Mucosa of stomach (tissue), 1 donor: Measurements from ENCODE around the gene NDUFV1.
"Not testable (repeated sequence)": the region's sequence is repeated elsewhere in the genome, so short reads cannot be mapped to it uniquely, and the experiment has no call there.

ENCODE experiments used
- H3K27me3 ChIP-seq: one replicate; pipeline ENCODE4 v1.7.0; 2013; ENCODE audit warnings: mild to moderate bottlenecking, low read length; ENCODE audit not compliant: control insufficient read depth, insufficient read depth
- H3K36me3 ChIP-seq: one replicate; pipeline ENCODE4 v1.7.0; 2013; ENCODE audit warnings: low read length; ENCODE audit not compliant: control insufficient read depth, insufficient read depth
- H3K4me1 ChIP-seq: one replicate; pipeline ENCODE4 v1.7.0; 2013; ENCODE audit warnings: mild to moderate bottlenecking, low read length; ENCODE audit not compliant: control insufficient read depth, insufficient read depth
- H3K4me3 ChIP-seq: one replicate; pipeline ENCODE4 v1.7.0; 2013; ENCODE audit warnings: low read length
- H3K9ac ChIP-seq: one replicate; pipeline ENCODE4 v1.7.0; 2013; ENCODE audit warnings: mild to moderate bottlenecking, low read length, moderate library complexity
- H3K9me3 ChIP-seq: one replicate; pipeline ENCODE4 v1.7.0; 2013; ENCODE audit warnings: mild to moderate bottlenecking, low read length, moderate library complexity; ENCODE audit not compliant: control insufficient read depth
- donor health status: Pancreatic carcinoma.

Gene NDUFV1

GRCh38 chr11:67577951-67578350, 28.8 kb upstream of the NDUFV1 start:
- Histone ChIP-seq H3K27me3 (peaks cover 9% of the 10 kb centered on the region), H3K9me3 (no peaks in the 10 kb centered on the region), H3K4me3 (no peak overlapping the region), H3K4me1 (peaks cover 61% of the 10 kb centered on the region), H3K36me3 (no peaks in the 10 kb centered on the region), H3K9ac (no peak overlapping the region)

GRCh38 chr11:67581469-67581868, 25.3 kb upstream of the NDUFV1 start:
- no peak overlapping the region for H3K9ac ChIP-seq
- H3K9me3 ChIP-seq = no peaks in the 10 kb centered on the region
- no peak overlapping the region for H3K4me3 ChIP-seq
- peaks cover 71% of the 10 kb centered on the region for H3K4me1 ChIP-seq
- peaks cover 5% of the 10 kb centered on the region for H3K27me3 ChIP-seq
- peaks cover 18% of the 10 kb centered on the region for H3K36me3 ChIP-seq

GRCh38 chr11:67582011-67582410, 24.7 kb upstream of the NDUFV1 start:
- H3K4me1 ChIP-seq = peaks cover 69% of the 10 kb centered on the region
- H3K9me3 ChIP-seq = no peaks in the 10 kb centered on the region
- peaks cover 3% of the 10 kb centered on the region for H3K27me3 ChIP-seq
- no peak overlapping the region for H3K9ac ChIP-seq
- no peak overlapping the region for H3K4me3 ChIP-seq
- H3K36me3 ChIP-seq = peaks cover 18% of the 10 kb centered on the region

GRCh38 chr11:67583247-67584204, 23.2 kb upstream of the NDUFV1 start, which contains the start of gene GSTP1:
TSS of gene GSTP1 (plus strand) at chr11:67583812. CDS start at chr11:67583844, 32 bp downstream.
- Histone ChIP-seq H3K4me1 (peaks cover 54% of the 10 kb centered on the region), H3K36me3 (peaks cover 18% of the 10 kb centered on the region), H3K9ac (peak within 1 kb of the TSS; percentile 98), H3K4me3 (peak within 1 kb of the TSS; percentile 84), H3K27me3 (no peaks in the 10 kb centered on the region), H3K9me3 (no peaks in the 10 kb centered on the region)

- Histone ChIP-seq H3K4me3 (peak overlapping the region; percentile 84), H3K9me3 (no peaks in the 10 kb centered on the region), H3K9ac (peak overlapping the region; percentile 98), H3K4me1 (peaks cover 50% of the 10 kb centered on the region), H3K36me3 (peaks cover 18% of the 10 kb centered on the region), H3K27me3 (no peaks in the 10 kb centered on the region)
Observed at GRCh38 chr11:67584205-67584880, 22.4 kb upstream of the NDUFV1 start.

- H3K4me3 ChIP-seq = peak overlapping the region; percentile 84
- H3K9ac ChIP-seq = peak overlapping the region; percentile 98
- H3K9me3 ChIP-seq = no peaks in the 10 kb centered on the region
- H3K27me3 ChIP-seq = no peaks in the 10 kb centered on the region
- peaks cover 18% of the 10 kb centered on the region for H3K36me3 ChIP-seq
- H3K4me1 ChIP-seq = peaks cover 41% of the 10 kb centered on the region
Observed at GRCh38 chr11:67584881-67585873, 21.6 kb upstream of the NDUFV1 start.

- peaks cover 18% of the 10 kb centered on the region for H3K36me3 ChIP-seq
- H3K27me3 ChIP-seq = no peaks in the 10 kb centered on the region
- peaks cover 34% of the 10 kb centered on the region for H3K4me1 ChIP-seq
- peak overlapping the region; percentile 84 for H3K4me3 ChIP-seq
- peak overlapping the region; percentile 98 for H3K9ac ChIP-seq
- no peaks in the 10 kb centered on the region for H3K9me3 ChIP-seq
Observed at GRCh38 chr11:67585911-67586310, 20.8 kb upstream of the NDUFV1 start.

GRCh38 chr11:67586568-67587250, 20.0 kb upstream of the NDUFV1 start:
- Histone ChIP-seq H3K9me3 (no peaks in the 10 kb centered on the region), H3K9ac (no peak overlapping the region), H3K4me1 (peaks cover 27% of the 10 kb centered on the region), H3K27me3 (no peaks in the 10 kb centered on the region), H3K4me3 (no peak overlapping the region), H3K36me3 (peaks cover 18% of the 10 kb centered on the region)

- Histone ChIP-seq H3K27me3 (no peaks in the 10 kb centered on the region), H3K9me3 (no peaks in the 10 kb centered on the region), H3K4me3 (no peak overlapping the region), H3K36me3 (peaks cover 18% of the 10 kb centered on the region), H3K4me1 (peaks cover 16% of the 10 kb centered on the region), H3K9ac (no peak overlapping the region)
Observed at GRCh38 chr11:67588136-67588503, 18.6 kb upstream of the NDUFV1 start.

GRCh38 chr11:67588899-67589415, 17.8 kb upstream of the NDUFV1 start:
- peaks cover 16% of the 10 kb centered on the region for H3K4me1 ChIP-seq
- H3K9me3 ChIP-seq, H3K9ac ChIP-seq, H3K4me3 ChIP-seq, H3K27me3 ChIP-seq: not testable (repeated sequence)
- H3K36me3 ChIP-seq = peaks cover 18% of the 10 kb centered on the region
